Psoas muscle (tissue), 8 donors: ENCODE data around the gene TOP1. TPM values are rescaled to one million over a fixed set of nuclear protein-coding genes. Genes with fewer than 3 reads are reported as not detected.

Experiments
- ATAC-seq, 4 donors: fragments of 200-7000 bp; cut with Tn5 transposase; one replicate each; pipeline ENCODE4 v1.9.1; 2020; ENCODE audit warnings: moderate library complexity in 3 of 4, mild to moderate bottlenecking in 2 of 4
- DNase-seq, 2 donors: peaks; one replicate each; pipeline ENCODE4 v3.0.0-alpha.2; 2020
- H3K27ac ChIP-seq: fragments of 200-600 bp; one replicate; pipeline ENCODE4 v1.8.0; 2022
- H3K27me3 ChIP-seq, 3 donors: fragments of 200-600 bp in 1 of 3; one replicate each; pipeline versions ENCODE4 v1.6.1 to v1.8.0; 2013 to 2022; ENCODE audit warnings: low read length in 2 of 3, mild to moderate bottlenecking in 2 of 3, moderate library complexity in 1 of 3; ENCODE audit not compliant: insufficient read depth in 3 of 3
- H3K36me3 ChIP-seq, 2 donors: fragments of 200-600 bp in 1 of 2; one replicate each; pipeline versions ENCODE4 v1.6.1 to v1.8.0; 2013 to 2022; ENCODE audit warnings: low read depth in 1 of 2, mild to moderate bottlenecking in 1 of 2, moderate library complexity in 1 of 2; ENCODE audit not compliant: insufficient read depth in 1 of 2
- H3K4me1 ChIP-seq: fragments of 200-600 bp; one replicate; pipeline ENCODE4 v1.8.0; 2022
- H3K4me3 ChIP-seq: fragments of 200-600 bp; one replicate; pipeline ENCODE4 v1.8.0; 2022; ENCODE audit warnings: mild to moderate bottlenecking
- H3K9me3 ChIP-seq: fragments of 200-600 bp; one replicate; pipeline ENCODE4 v1.8.0; 2022
- WGBS, 3 donors: extraction: QIAGEN DNeasy Blood & Tissue Kit; methylation state at CpG; one replicate each; pipeline versions ENCODE4 v1.1.6 to v1.1.7; 2013; 5-methylcytosine and 5-hydroxymethylcytosine counted together
- intact Hi-C, 2 donors: fragments of 100-400 bp; cut with DNase I; formaldehyde crosslinking; loops; one replicate each; pipeline versions ENCODE4 v1.11.0 to v1.14.2; 2022
- polyA plus RNA-seq, 3 donors: library from polyadenylated mRNA; stranded (reverse); fragments of 200-250 nt; gene quantifications; one replicate each; pipeline ENCODE4 v1.2.3, GENCODE V29; 2013
- total RNA-seq, 4 donors: library from RNA; stranded (reverse); fragmentation: NEBNext Ultra II Directional in 2 of 4; extraction: Animal tissue kit (Norgen Biotek cat#: 25700) in 2 of 4; gene quantifications; one replicate each; pipeline versions ENCODE4 v1.2.1 to v1.2.4, GENCODE V29; 2021 to 2023
- TF ChIP-seq, protein P1 (sequence below): fragments of 200-600 bp; IDR thresholded peaks from one replicate; pipeline ENCODE4 v1.8.0; 2022; ENCODE audit warnings: antibody characterized with exemption
- donor health status: healthy with polysubstance abuse.
- donor health status: DM: no; HTN: no; CAD: no; lungs with moderate emphysema.
- donor health status: Bipolar disorder and iron deficiency.
- donor health status: healthy.
- donor health status: DM: yes; HTN: yes; CAD: no.
- donor health status: DM: no; HTN: no; CAD: no.
- donor health status: DM: no; HTN: no; CAD: no.
- donor health status: DM: yes; HTN: yes; CAD: no.

The TOP1 gene
- total and polyA plus RNA-seq, 7 donors, result 10.6 to 30.7 (median 22.2) TPM

DNA sequence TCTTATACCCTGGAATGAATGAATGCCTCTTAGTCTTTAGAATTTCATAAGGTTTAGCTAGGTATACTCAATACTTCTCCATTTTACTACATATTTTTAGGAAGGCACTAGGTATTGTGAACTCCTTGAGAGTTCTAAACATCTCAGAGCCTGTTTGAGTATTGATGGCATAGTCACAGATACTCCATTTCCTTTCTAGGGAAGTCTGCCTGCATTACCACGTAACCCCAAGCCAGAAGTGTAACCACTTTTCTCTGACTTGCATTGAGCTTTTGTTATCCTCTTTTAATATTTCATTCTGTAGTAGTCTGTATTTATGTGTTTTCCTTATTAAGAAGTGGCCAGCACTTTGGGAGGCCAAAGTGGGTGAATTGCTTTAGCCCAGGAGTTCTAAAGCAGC is 12.2 kb downstream of the TOP1 start:
- WGBS, 3 donors, result 79 to 94% (median 86%) methylated on average over 1 of the region's 1 CpG
- TF ChIP-seq, protein P1, sequence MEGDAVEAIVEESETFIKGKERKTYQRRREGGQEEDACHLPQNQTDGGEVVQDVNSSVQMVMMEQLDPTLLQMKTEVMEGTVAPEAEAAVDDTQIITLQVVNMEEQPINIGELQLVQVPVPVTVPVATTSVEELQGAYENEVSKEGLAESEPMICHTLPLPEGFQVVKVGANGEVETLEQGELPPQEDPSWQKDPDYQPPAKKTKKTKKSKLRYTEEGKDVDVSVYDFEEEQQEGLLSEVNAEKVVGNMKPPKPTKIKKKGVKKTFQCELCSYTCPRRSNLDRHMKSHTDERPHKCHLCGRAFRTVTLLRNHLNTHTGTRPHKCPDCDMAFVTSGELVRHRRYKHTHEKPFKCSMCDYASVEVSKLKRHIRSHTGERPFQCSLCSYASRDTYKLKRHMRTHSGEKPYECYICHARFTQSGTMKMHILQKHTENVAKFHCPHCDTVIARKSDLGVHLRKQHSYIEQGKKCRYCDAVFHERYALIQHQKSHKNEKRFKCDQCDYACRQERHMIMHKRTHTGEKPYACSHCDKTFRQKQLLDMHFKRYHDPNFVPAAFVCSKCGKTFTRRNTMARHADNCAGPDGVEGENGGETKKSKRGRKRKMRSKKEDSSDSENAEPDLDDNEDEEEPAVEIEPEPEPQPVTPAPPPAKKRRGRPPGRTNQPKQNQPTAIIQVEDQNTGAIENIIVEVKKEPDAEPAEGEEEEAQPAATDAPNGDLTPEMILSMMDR, result no peak
- ATAC-seq (no peak), DNase-seq (no peak)
- Histone ChIP-seq H3K4me1 (peaks cover 37% of the 10 kb centered on the region), H3K4me3 (no peak overlapping the region), H3K36me3 (no peaks in the 10 kb centered on the region), H3K27ac (no peak overlapping the region), H3K9me3 (no peaks in the 10 kb centered on the region), H3K27me3 (no peaks in the 10 kb centered on the region)
- intact Hi-C loops, result no loop called here

DNA sequence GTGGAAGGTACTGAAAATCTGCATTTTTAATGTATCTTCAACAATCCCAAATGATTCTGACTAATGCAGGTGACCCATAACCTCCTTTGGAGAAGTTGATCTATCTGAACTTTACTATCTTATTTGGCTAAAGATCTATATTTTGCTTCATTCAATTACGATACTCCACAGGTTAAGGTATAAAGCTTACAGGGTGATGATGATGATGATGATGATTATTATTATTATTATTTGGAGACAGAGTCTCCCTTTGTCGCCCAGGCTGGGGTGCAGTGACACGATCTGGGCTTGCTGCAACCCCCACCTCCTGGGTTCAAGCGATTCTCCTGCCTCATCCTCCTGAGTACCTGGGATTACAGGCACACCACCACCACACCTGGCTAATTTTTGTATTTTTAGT is 13.1 kb downstream of the TOP1 start:
- 80 to 96% (median 92%) methylated on average over 4 of the region's 4 CpGs for WGBS, 3 donors
- H3K9me3 ChIP-seq, result no peaks in the 10 kb centered on the region
- ATAC-seq (no peak), DNase-seq (no peak)
- H3K27ac ChIP-seq, result no peak overlapping the region
- no peak overlapping the region for H3K4me3 ChIP-seq
- no peaks in the 10 kb centered on the region for H3K27me3 ChIP-seq
- TF ChIP-seq, protein P1, result no peak
- H3K36me3 ChIP-seq, result no peaks in the 10 kb centered on the region
- intact Hi-C loops, result no loop called here
- peaks cover 42% of the 10 kb centered on the region for H3K4me1 ChIP-seq

DNA sequence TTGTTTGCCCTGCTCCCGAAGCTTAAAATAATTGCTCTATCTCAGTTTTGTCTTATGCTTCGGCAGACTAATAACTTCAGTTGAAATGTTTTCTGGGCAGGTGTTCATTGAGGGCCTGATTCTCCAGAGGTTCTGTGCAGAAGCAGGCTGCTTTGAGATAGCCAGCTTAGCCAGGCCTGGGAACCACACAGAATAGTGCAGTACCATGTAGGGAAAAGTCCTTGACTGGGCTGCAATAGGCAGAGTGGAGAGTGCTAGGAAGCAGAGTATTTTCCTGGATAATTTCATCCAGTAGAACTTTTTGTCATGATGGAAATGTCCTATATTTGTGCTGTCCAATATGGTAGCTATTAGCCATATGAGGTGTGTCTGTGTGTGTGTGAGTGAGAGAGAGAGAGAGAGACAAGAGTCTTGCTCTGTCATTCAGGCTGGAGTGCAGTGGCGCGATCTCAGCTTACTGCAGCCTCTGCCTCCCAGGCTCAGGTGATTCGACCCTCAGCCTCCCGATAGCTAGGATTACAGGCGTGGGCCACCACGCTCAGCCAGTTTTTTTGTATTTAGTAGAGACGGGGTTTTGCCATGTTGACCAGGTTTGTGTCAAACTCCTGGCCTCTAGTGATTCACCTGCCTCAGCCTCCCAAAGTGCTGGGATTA is 15.9 kb downstream of the TOP1 start:
- DNase-seq, result no peak
- WGBS, 3 donors, result 82 to 98% (median 91%) methylated on average over 9 of the region's 9 CpGs

DNA sequence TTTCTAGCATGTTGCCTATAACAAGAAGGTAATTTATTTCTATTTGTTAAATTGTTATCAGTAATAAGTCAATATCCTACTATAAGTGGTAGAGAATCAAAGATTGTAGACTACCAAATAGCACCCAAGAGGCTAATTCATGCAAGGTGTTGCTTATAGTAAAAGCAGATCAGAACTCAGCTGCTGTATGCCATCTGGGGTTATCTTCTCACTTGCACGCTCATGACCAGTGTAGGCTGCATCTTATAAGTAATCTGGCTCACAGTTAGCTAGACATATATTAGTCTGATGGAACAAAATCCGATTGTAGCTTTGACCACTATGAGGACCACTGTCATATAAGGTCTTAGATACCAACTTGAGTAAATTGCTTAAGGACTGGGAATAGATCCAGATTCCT is 17.0 kb downstream of the TOP1 start:
- H3K4me3 ChIP-seq, result no peak overlapping the region
- H3K4me1 ChIP-seq, result peaks cover 70% of the 10 kb centered on the region
- 76 to 86% (median 84%) methylated on average over 2 of the region's 2 CpGs for WGBS, 3 donors
- no peaks in the 10 kb centered on the region for H3K27me3 ChIP-seq
- DNase-seq (no peak), ATAC-seq (no peak)
- no peaks in the 10 kb centered on the region for H3K9me3 ChIP-seq
- intact Hi-C loops, result no loop called here
- no peaks in the 10 kb centered on the region for H3K36me3 ChIP-seq
- TF ChIP-seq, protein P1, result no peak
- H3K27ac ChIP-seq, result no peak overlapping the region

More for the DNA sequence above, 15.9 kb downstream of the TOP1 start:
- intact Hi-C loops, result no loop called here
- no peak overlapping the region for H3K4me3 ChIP-seq
- TF ChIP-seq, protein P1, result no peak
- H3K9me3 ChIP-seq, result no peaks in the 10 kb centered on the region
- ATAC-seq, result no peak
- no peaks in the 10 kb centered on the region for H3K36me3 ChIP-seq
- H3K27me3 ChIP-seq, result no peaks in the 10 kb centered on the region
- no peak overlapping the region for H3K27ac ChIP-seq
- H3K4me1 ChIP-seq, result peaks cover 64% of the 10 kb centered on the region

DNA sequence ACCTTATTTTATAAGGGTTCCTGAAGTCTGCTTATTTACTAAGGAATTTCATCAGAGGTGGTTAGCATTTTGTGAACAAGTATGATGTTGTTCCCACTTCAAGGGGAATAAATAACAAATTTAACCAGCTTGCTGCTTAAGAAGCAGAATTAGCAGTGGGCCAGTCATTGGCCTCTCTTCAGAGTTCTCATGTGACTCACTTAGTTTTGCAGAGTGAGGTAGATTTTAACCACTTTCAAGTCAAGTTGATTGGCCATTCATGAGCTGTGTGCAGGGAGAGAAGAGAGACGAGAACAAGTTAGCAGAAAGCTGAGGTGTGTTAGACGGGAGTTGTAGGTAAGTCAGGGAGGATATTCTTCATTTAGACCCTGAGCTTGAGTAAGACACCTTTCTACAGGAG is 18.1 kb downstream of the TOP1 start:
- intact Hi-C loops, result no loop called here
- no peak overlapping the region for H3K27ac ChIP-seq
- WGBS, 3 donors, result 71 to 87% (median 85%) methylated on average over 2 of the region's 2 CpGs
- ATAC-seq, result no peak
- H3K4me3 ChIP-seq, result no peak overlapping the region
- H3K9me3 ChIP-seq, result no peaks in the 10 kb centered on the region
- TF ChIP-seq, protein P1, result no peak
- no peaks in the 10 kb centered on the region for H3K27me3 ChIP-seq
- peaks cover 73% of the 10 kb centered on the region for H3K4me1 ChIP-seq
- DNase-seq, result no peak
- no peaks in the 10 kb centered on the region for H3K36me3 ChIP-seq
